Measurements from ENCODE around the gene SARNP. TPM values are rescaled to one million over a fixed set of nuclear protein-coding genes. Genes with fewer than 3 reads are reported as not detected.

Gene SARNP
- total and polyA plus RNA-seq, 10 of the 15 experiments (the other 5 are each of a cell fraction or from before 2014, with no cell fraction given) = 77.6 to 445 (median 188) TPM

DNA sequence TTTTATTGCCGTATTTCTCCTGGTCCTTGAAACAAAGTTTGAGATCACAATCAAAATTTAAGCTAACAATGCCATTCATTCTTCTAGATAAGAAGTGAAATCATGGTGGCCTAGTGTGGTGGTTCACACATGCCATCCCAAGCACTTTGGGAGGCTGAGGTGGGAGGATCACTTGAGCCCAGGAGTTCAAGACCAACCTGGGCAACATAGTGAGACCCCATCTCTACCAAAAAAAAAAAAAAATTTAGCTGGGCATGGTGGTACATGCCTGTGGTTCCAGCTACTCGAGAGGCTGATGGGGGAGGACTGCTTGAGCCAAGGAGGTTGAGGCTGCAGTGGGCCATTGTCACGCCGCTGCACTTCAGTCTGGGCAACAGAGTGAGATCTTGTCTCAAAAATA, 50.4 kb downstream of the SARNP start (continued):
- TF ChIP-seq, protein P1, sequence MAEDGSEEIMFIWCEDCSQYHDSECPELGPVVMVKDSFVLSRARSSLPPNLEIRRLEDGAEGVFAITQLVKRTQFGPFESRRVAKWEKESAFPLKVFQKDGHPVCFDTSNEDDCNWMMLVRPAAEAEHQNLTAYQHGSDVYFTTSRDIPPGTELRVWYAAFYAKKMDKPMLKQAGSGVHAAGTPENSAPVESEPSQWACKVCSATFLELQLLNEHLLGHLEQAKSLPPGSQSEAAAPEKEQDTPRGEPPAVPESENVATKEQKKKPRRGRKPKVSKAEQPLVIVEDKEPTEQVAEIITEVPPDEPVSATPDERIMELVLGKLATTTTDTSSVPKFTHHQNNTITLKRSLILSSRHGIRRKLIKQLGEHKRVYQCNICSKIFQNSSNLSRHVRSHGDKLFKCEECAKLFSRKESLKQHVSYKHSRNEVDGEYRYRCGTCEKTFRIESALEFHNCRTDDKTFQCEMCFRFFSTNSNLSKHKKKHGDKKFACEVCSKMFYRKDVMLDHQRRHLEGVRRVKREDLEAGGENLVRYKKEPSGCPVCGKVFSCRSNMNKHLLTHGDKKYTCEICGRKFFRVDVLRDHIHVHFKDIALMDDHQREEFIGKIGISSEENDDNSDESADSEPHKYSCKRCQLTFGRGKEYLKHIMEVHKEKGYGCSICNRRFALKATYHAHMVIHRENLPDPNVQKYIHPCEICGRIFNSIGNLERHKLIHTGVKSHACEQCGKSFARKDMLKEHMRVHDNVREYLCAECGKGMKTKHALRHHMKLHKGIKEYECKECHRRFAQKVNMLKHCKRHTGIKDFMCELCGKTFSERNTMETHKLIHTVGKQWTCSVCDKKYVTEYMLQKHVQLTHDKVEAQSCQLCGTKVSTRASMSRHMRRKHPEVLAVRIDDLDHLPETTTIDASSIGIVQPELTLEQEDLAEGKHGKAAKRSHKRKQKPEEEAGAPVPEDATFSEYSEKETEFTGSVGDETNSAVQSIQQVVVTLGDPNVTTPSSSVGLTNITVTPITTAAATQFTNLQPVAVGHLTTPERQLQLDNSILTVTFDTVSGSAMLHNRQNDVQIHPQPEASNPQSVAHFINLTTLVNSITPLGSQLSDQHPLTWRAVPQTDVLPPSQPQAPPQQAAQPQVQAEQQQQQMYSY (CRISPR knock-in tag; IDR thresholded peaks at IDR 0.05) = no peak
- TF ChIP-seq, protein P2, sequence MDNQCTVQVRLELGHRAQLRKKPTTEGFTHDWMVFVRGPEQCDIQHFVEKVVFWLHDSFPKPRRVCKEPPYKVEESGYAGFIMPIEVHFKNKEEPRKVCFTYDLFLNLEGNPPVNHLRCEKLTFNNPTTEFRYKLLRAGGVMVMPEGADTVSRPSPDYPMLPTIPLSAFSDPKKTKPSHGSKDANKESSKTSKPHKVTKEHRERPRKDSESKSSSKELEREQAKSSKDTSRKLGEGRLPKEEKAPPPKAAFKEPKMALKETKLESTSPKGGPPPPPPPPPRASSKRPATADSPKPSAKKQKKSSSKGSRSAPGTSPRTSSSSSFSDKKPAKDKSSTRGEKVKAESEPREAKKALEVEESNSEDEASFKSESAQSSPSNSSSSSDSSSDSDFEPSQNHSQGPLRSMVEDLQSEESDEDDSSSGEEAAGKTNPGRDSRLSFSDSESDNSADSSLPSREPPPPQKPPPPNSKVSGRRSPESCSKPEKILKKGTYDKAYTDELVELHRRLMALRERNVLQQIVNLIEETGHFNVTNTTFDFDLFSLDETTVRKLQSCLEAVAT (IDR thresholded peaks at IDR 0.05) = no peak

DNA sequence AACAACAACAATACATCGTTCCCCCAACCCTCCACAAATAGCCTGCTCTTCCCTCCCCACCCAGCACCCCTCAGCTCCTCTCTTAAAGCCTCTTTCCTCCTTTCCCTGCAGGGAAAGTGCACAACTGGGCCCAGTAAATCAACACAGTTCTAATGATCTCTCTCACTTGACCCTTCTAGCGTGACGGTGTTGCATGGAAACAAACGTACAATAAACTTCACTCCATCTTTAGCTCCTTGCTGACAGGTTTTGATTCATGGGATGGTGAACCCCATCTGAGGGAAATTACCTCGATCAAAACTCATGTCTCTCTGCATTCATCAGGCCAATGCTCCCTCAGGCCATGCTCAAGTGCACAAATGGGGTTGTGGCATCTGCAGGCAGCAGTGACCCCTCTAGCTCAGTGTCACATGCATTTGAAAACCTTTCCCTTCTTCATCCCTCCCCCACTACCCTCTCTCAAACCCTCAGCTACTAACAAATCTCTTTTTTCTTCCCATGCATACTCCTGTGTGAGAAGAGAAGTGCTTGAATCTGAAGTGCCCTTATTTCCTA, 51.7 kb downstream of the SARNP start:
- RAD21 ChIA-PET (ENCODE audit: unreplicated experiment) = interaction anchor here (0.7 kb wide), 1 partner anchor 21 kb away, joined by 3 read pairs; no protein-coding TSS in a partner anchor
- DNase-seq (ENCODE audit: low read depth, low spot score) (no peak), FAIRE-seq (no peak), ATAC-seq (no peak)
- Histone ChIP-seq H3K4me2 (ENCODE audit: control insufficient read depth, insufficient read depth) (no peak overlapping the region), H3K27me3 (replicated peaks in 1 of 2; ENCODE audit: control insufficient read depth in 2 of 2, insufficient read depth in 2 of 2, low read length in 1 of 2) (no peaks in the 10 kb centered on the region), H2AFZ (ENCODE audit: control insufficient read depth, low read depth, low read length) (no peak overlapping the region), H3K27ac (ENCODE audit: control insufficient read depth, insufficient read depth) (no peak overlapping the region), H3K9ac (ENCODE audit: control insufficient read depth, insufficient read depth, low read length) (no peak overlapping the region), H3K36me3 (ENCODE audit: control insufficient read depth in 2 of 2, insufficient read depth in 2 of 2, low read length in 1 of 2) (peaks cover 0 to 8% of the 10 kb centered on the region in 2 experiments; a peak in 3 of 4 replicates), H3K79me2 (ENCODE audit: control insufficient read depth, insufficient read depth, low read length) (no peaks in the 10 kb centered on the region; the same call in 1 of the 2 replicates), H3K9me3 (replicated peaks; ENCODE audit: control insufficient read depth, insufficient read depth, low read length) (no peaks in the 10 kb centered on the region), H3K4me3 (no peak overlapping the region), H4K20me1 (ENCODE audit: control insufficient read depth, insufficient read depth) (no peaks in the 10 kb centered on the region), H3K4me1 (ENCODE audit: control insufficient read depth, insufficient read depth, low read length) (no peaks in the 10 kb centered on the region)
- CTCF ChIA-PET = interaction anchor here (1.2 kb wide), 1 partner anchor 10 kb away, joined by 3 read pairs; no protein-coding TSS in a partner anchor
- POLR2A ChIA-PET = no interaction called here
- intact Hi-C loops (cut with micrococcal nuclease; ENCODE audit: unreplicated experiment) = no loop called here
- TSS peak; percentile 9 for BruUV-seq (replicated peaks)
- in situ Hi-C loops (cut with MboI) = no loop called here
- WGBS (ENCODE audit: insufficient coverage, insufficient replicate concordance, low lambda C conversion rate, missing lambda C conversion rate) = 97% methylated on average over 5 of the region's 5 CpGs
- SMC1A ChIA-PET (ENCODE audit: uncharacterized antibody, unreplicated experiment) = interaction anchor here (0.6 to 2.2 kb wide), 2 partner anchors 14 to 65 kb away, joined by 3 to 6 read pairs; no protein-coding TSS in a partner anchor
- TF ChIP-seq FOS (IDR thresholded peaks at IDR 0.05; ENCODE audit: borderline replicate concordance, extremely low read depth, insufficient read length) = no peak
- no peak for TF ChIP-seq FOXK2 (IDR thresholded peaks at IDR 0.05)
- TF ChIP-seq PML (IDR thresholded peaks at IDR 0.05; ENCODE audit: low read length) = no peak
- TF ChIP-seq SP1 (IDR thresholded peaks at IDR 0.05; ENCODE audit: low read depth, low read length) = no peak
- TF ChIP-seq SIX5 (IDR thresholded peaks at IDR 0.05; ENCODE audit: low read depth, low read length, severe bottlenecking) = no peak
- no peak for TF ChIP-seq RELA (IDR thresholded peaks at IDR 0.05; ENCODE audit: borderline replicate concordance, partially characterized antibody)
- no peak for TF ChIP-seq TCF3 (IDR thresholded peaks at IDR 0.05; ENCODE audit: borderline replicate concordance, insufficient read depth, low read depth, low read length)
- TF ChIP-seq JUND (IDR thresholded peaks at IDR 0.05; ENCODE audit: low read depth, low read length) = no peak
- TF ChIP-seq E4F1 (IDR thresholded peaks at IDR 0.05; ENCODE audit: borderline replicate concordance, partially characterized antibody) = no peak
- TF ChIP-seq ZNF207 (IDR thresholded peaks at IDR 0.05; ENCODE audit: borderline replicate concordance) = no peak
- no peak for TF ChIP-seq RFX5 (IDR thresholded peaks at IDR 0.05; ENCODE audit: low read depth, low read length)
- TF ChIP-seq NFIC (IDR thresholded peaks at IDR 0.05; ENCODE audit: low read depth, low read length) = no peak
- TF ChIP-seq BCL11A (IDR thresholded peaks at IDR 0.05; ENCODE audit: low read depth, low read length) = no peak
- TF ChIP-seq ZNF217 (IDR thresholded peaks at IDR 0.05) = no peak

All from GM12878 (cell line).